H1 (cell line): ENCODE data around the gene ERCC6. TPM values are rescaled to one million over a fixed set of nuclear protein-coding genes. Genes with fewer than 3 reads are reported as not detected.

Experiments used
- CTCF ChIA-PET: fragments of 300-600 bp; sonication (Branson Sonifier 250); formaldehyde crosslinking; loops from one replicate; lab custom pipeline; 2021; ENCODE audit not compliant: partially characterized antibody; lab: Charles Lee
- POLR2A ChIA-PET: fragments of 300-600 bp; sonication (Branson Sonifier 250); formaldehyde crosslinking; loops from one replicate; lab custom pipeline; 2021; ENCODE audit warnings: inconsistent platforms; ENCODE audit not compliant: partially characterized antibody; lab: Charles Lee
- DNase-seq, 2 experiments: peaks; one replicate each; pipeline versions ENCODE4 v3.0.0 to v3.0.0-alpha.2; 2010 to 2022; ENCODE audit warnings: low spot score in 2 of 2, low read depth in 1 of 2, mixed read lengths in 1 of 2
- FAIRE-seq: peaks from 2 replicates; lab custom pipeline; 2011; peaks lifted over from hg19 to GRCh38; lab: Jason Lieb, UNC
- H2AFZ ChIP-seq: 2 replicates; pipeline ENCODE4 v1.8.1; 2012; ENCODE audit warnings: low read length, inconsistent platforms
- H2AK5ac ChIP-seq: 2 replicates; pipeline ENCODE4 v1.6.1; 2013; ENCODE audit warnings: low read depth, low read length
- H2BK120ac ChIP-seq: replicated peaks from 2 replicates; pipeline ENCODE3; 2013; ENCODE audit warnings: low read depth, low read length, inconsistent platforms
- H2BK12ac ChIP-seq: 2 replicates; pipeline ENCODE4 v1.6.1; 2013; ENCODE audit warnings: low read depth, low read length
- H2BK15ac ChIP-seq: 2 replicates; pipeline ENCODE4 v1.6.1; 2013; ENCODE audit warnings: low read length
- H2BK20ac ChIP-seq: 2 replicates; pipeline ENCODE4 v1.6.1; 2013; ENCODE audit warnings: low read length
- H2BK5ac ChIP-seq: 2 replicates; pipeline ENCODE4 v1.6.1; 2013; ENCODE audit warnings: low read depth, low read length
- H3K14ac ChIP-seq: 2 replicates; pipeline ENCODE4 v1.6.1; 2013; ENCODE audit warnings: inconsistent platforms; ENCODE audit not compliant: insufficient read length
- H3K18ac ChIP-seq: 2 replicates; pipeline ENCODE4 v1.6.1; 2013; ENCODE audit warnings: low read length; ENCODE audit errors: extremely low read depth
- H3K23ac ChIP-seq: 2 replicates; pipeline ENCODE4 v1.6.1; 2013; ENCODE audit warnings: inconsistent platforms; ENCODE audit not compliant: insufficient read length
- H3K23me2 ChIP-seq: 2 replicates; pipeline ENCODE4 v1.6.1; 2013; ENCODE audit warnings: low read depth, low read length
- H3K27ac ChIP-seq: 2 replicates; pipeline ENCODE4 v1.6.1; 2011; ENCODE audit warnings: low read depth, low read length, inconsistent platforms
- H3K27me3 ChIP-seq, 4 experiments: replicated peaks in 1 of 4; 1 replicate in 1 of 4; 2 replicates in 3 of 4; pipeline versions ENCODE4 v1.6.1 to v1.8.1; 2011 to 2013; ENCODE audit warnings: low read length in 3 of 4, mild to moderate bottlenecking in 3 of 4, inconsistent platforms in 2 of 4, mixed read lengths in 2 of 4, moderate library complexity in 1 of 4; ENCODE audit not compliant: control insufficient read depth in 3 of 4, insufficient read depth in 3 of 4; ENCODE audit errors: extremely low read depth in 1 of 4
- H3K36me3 ChIP-seq, 4 experiments: 2 replicates each; pipeline versions ENCODE4 v1.6.1 to v1.8.1; 2011 to 2013; ENCODE audit warnings: mild to moderate bottlenecking in 4 of 4, low read length in 3 of 4, moderate library complexity in 2 of 4, control low read depth in 1 of 4, inconsistent platforms in 1 of 4; ENCODE audit not compliant: insufficient read depth in 4 of 4, control insufficient read depth in 2 of 4
- H3K4ac ChIP-seq: replicated peaks from 2 replicates; pipeline ENCODE3; 2013; ENCODE audit warnings: low read length, low read depth, mixed read lengths, inconsistent platforms; ENCODE audit not compliant: insufficient read length
- H3K4me1 ChIP-seq, 4 experiments: replicated peaks in 1 of 4; 1 replicate in 1 of 4; 2 replicates in 3 of 4; pipeline versions ENCODE4 v1.6.1 to v1.8.1; 2011 to 2013; ENCODE audit warnings: low read length in 3 of 4, inconsistent platforms in 2 of 4, mixed read lengths in 1 of 4; ENCODE audit not compliant: insufficient read depth in 4 of 4, control insufficient read depth in 3 of 4
- H3K4me2 ChIP-seq, 2 experiments: 2 replicates each; pipeline versions ENCODE4 v1.6.1 to v1.8.1; 2011 to 2013; ENCODE audit warnings: low read depth in 2 of 2, low read length in 2 of 2, control low read depth in 1 of 2, inconsistent platforms in 1 of 2, mild to moderate bottlenecking in 1 of 2; ENCODE audit not compliant: insufficient read depth in 1 of 2
- H3K4me3 ChIP-seq, 4 experiments: fragments of 200-600, 300-600 bp in 1 of 4; sonication (generic), shearing (Covaris generic), sonication (Bioruptor Twin) in 1 of 4; 2 replicates each; pipeline versions ENCODE4 v1.5.1 to v1.8.1; 2011 to 2016; ENCODE audit warnings: low read length in 4 of 4, low read depth in 3 of 4, control low read depth in 2 of 4, inconsistent platforms in 2 of 4, mild to moderate bottlenecking in 2 of 4, mixed read lengths in 1 of 4, moderate library complexity in 1 of 4; ENCODE audit not compliant: insufficient read depth in 2 of 4; ENCODE audit errors: extremely low read depth in 1 of 4
- H3K56ac ChIP-seq: replicated peaks from 2 replicates; pipeline ENCODE3; 2013; ENCODE audit warnings: low read depth, mild to moderate bottlenecking, mixed read lengths, low read length, inconsistent platforms; ENCODE audit not compliant: insufficient read length
- H3K79me1 ChIP-seq: 2 replicates; pipeline ENCODE4 v1.6.1; 2013; ENCODE audit warnings: low read depth, low read length, control low read depth
- H3K79me2 ChIP-seq, 2 experiments: 2 replicates each; pipeline versions ENCODE4 v1.6.1 to v1.8.1; 2012 to 2013; ENCODE audit warnings: low read length in 2 of 2, mild to moderate bottlenecking in 2 of 2, inconsistent platforms in 1 of 2; ENCODE audit not compliant: insufficient read depth in 2 of 2, control insufficient read depth in 1 of 2
- H3K9ac ChIP-seq, 4 experiments: replicated peaks in 1 of 4; 1 replicate in 1 of 4; 2 replicates in 3 of 4; pipeline versions ENCODE4 v1.6.1 to v1.8.1; 2011 to 2013; ENCODE audit warnings: low read depth in 3 of 4, low read length in 3 of 4, control low read depth in 2 of 4, mild to moderate bottlenecking in 2 of 4, moderate library complexity in 2 of 4, inconsistent platforms in 1 of 4; ENCODE audit errors: extremely low read depth in 1 of 4
- H3K9me3 ChIP-seq, 2 experiments: 2 replicates each; pipeline versions ENCODE4 v1.6.1 to v1.8.1; 2012 to 2013; ENCODE audit warnings: mild to moderate bottlenecking in 2 of 2, moderate library complexity in 2 of 2, control low read depth in 1 of 2, inconsistent platforms in 1 of 2, low read depth in 1 of 2, low read length in 1 of 2, mixed read lengths in 1 of 2; ENCODE audit not compliant: insufficient read depth in 2 of 2
- H4K20me1 ChIP-seq, 2 experiments: replicated peaks in 1 of 2; 2 replicates each; pipeline versions ENCODE3 to v1.8.1; 2011 to 2013; ENCODE audit warnings: inconsistent platforms in 2 of 2, low read length in 2 of 2, mild to moderate bottlenecking in 1 of 2; ENCODE audit not compliant: insufficient read depth in 2 of 2, control insufficient read depth in 1 of 2
- H4K5ac ChIP-seq: 2 replicates; pipeline ENCODE4 v1.6.1; 2013; ENCODE audit warnings: low read length, low read depth, mixed read lengths, inconsistent platforms; ENCODE audit not compliant: insufficient read length
- H4K8ac ChIP-seq: 2 replicates; pipeline ENCODE4 v1.8.0; 2013; ENCODE audit warnings: mild to moderate bottlenecking, moderate library complexity, low read length, inconsistent platforms; ENCODE audit not compliant: insufficient read depth; ENCODE audit errors: extremely low read depth
- H4K91ac ChIP-seq: replicated peaks from 2 replicates; pipeline ENCODE3; 2013; ENCODE audit warnings: low read length, mixed read lengths, inconsistent platforms; ENCODE audit not compliant: insufficient read length
- CBX8 ChIP-seq: fragments of 300-800, 300-1000 bp; sonication (generic); IDR thresholded peaks from 2 replicates; pipeline ENCODE4 v1.7.1; 2016; ENCODE audit warnings: low read depth, low read length, borderline replicate concordance
- CHD1 ChIP-seq: IDR thresholded peaks from 2 replicates; pipeline ENCODE4 v1.6.1; 2012; ENCODE audit warnings: low read depth, low read length, improper control_type of control experiment
- EZH2 ChIP-seq: fragments of 200-600 bp; sonication (generic); IDR thresholded peaks from 2 replicates; pipeline ENCODE4 v1.7.1; 2012; ENCODE audit warnings: low read depth, mild to moderate bottlenecking, moderate library complexity, low read length, inconsistent platforms; ENCODE audit not compliant: severe bottlenecking
- FOSL1 ChIP-seq: IDR thresholded peaks from 2 replicates; pipeline ENCODE4 v1.6.1; 2011; ENCODE audit warnings: mild to moderate bottlenecking, low read depth, low read length, moderate library complexity; ENCODE audit not compliant: insufficient read depth
- GTF2F1 ChIP-seq: IDR thresholded peaks from 2 replicates; pipeline ENCODE4 v1.6.1; 2012; ENCODE audit warnings: low read depth, low read length, improper control_type of control experiment, borderline replicate concordance
- JUND ChIP-seq: IDR thresholded peaks from 2 replicates; pipeline ENCODE4 v1.6.1; 2011; ENCODE audit warnings: mild to moderate bottlenecking, improper control_type of control experiment, low read length
- RNF2 ChIP-seq: fragments of 200-900, 300-1000 bp; sonication (generic); IDR thresholded peaks from 2 replicates; pipeline ENCODE4 v1.7.1; 2016; ENCODE audit warnings: borderline replicate concordance, low read depth, mild to moderate bottlenecking, antibody characterized with exemption, low read length; ENCODE audit not compliant: poor library complexity, severe bottlenecking; ENCODE audit errors: missing control alignments
- SIN3A ChIP-seq, 2 experiments: IDR thresholded peaks in 1 of 2; conservative IDR thresholded peaks in 1 of 2; 2 replicates each; pipeline ENCODE4 v1.6.1; 2011 to 2012; ENCODE audit warnings: low read length in 2 of 2, improper control_type of control experiment in 1 of 2, low read depth in 1 of 2, mild to moderate bottlenecking in 1 of 2
- SIX5 ChIP-seq: IDR thresholded peaks from 2 replicates; pipeline ENCODE4 v1.6.1; 2011; ENCODE audit warnings: mild to moderate bottlenecking, low read depth, low read length
- TAF1 ChIP-seq: IDR thresholded peaks from 2 replicates; pipeline ENCODE4 v1.6.1; 2011; ENCODE audit warnings: mild to moderate bottlenecking, low read depth, low read length
- WGBS, 2 experiments: shearing (Covaris generic) in 1 of 2; methylation state at CpG; one replicate each; pipeline versions ENCODE4 v1.1.6 to v1.1.7; 2013 to 2015; ENCODE audit warnings: low lambda C conversion rate in 2 of 2, mixed read lengths in 2 of 2, inconsistent platforms in 1 of 2, low coverage in 1 of 2, missing lambda C conversion rate in 1 of 2; ENCODE audit not compliant: insufficient replicate concordance in 2 of 2, insufficient coverage in 1 of 2, insufficient read length in 1 of 2; ENCODE audit errors: extremely low coverage in 1 of 2, missing lambda C conversion rate in 1 of 2; 5-methylcytosine and 5-hydroxymethylcytosine counted together
- polyA plus RNA-seq, 7 experiments: library from polyadenylated mRNA; depleted of rRNA in 3 of 7; stranded (reverse) in 5 of 7; unstranded in 2 of 7; fragments of >200 nt in 5 of 7; fragments of 200-250 nt in 2 of 7; gene quantifications; 1 replicate in 5 of 7; 2 replicates in 1 of 7; 4 replicates in 1 of 7; pipeline versions ENCODE4 v1.2.1 to v1.2.3, GENCODE V29; 2011 to 2013; ENCODE audit warnings: missing spikeins in 2 of 7, mixed read lengths in 2 of 7
- total RNA-seq: library from RNA; stranded (reverse); fragmentation: NEBNext Ultra II Directional; extraction: Animal tissue kit (Norgen Biotek cat#: 25700); gene quantifications from 2 replicates; pipeline ENCODE4 v1.2.1, GENCODE V29; 2021
- TF ChIP-seq, protein P1 (sequence below): IDR thresholded peaks from 2 replicates; pipeline ENCODE4 v1.6.1; 2012; ENCODE audit warnings: low read length, inconsistent platforms

The ERCC6 gene
- total and polyA plus RNA-seq, 2 of the 8 experiments (the other 6 are each of a cell fraction or from before 2014, with no cell fraction given), result 4.1 to 11.9 TPM

DNA sequence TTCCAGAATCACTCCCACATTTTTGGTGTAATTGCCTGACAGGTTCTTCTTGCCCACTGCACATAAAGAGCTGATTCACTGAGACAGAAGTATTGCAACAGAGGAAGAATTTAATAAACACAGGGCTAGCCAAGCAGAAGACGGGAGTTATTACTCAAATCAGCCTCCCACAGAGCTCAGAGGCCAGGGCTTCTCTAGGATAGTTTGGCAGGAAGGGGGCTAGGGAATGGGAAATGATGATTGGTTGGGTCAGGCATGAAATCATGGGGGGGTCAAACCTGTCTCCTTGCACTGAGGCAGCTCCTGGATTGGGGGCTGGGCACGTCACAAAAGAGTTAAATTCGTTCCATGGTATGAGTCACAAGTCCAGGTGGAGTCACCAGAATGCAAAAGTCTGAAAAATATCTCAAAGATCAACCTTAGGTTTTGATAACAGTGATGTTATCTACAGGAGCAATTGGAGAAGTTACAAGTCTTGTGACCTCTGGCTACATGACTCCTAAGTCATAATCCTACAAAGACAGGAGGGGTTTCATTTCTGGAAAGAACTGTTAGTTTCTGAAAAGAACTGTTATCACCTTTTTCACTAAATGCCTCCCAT, 30.2 kb upstream of the ERCC6 start:
- no peak for FAIRE-seq
- no peak overlapping the region for H2BK5ac ChIP-seq
- no peak for TF ChIP-seq FOSL1
- TF ChIP-seq, protein P1, sequence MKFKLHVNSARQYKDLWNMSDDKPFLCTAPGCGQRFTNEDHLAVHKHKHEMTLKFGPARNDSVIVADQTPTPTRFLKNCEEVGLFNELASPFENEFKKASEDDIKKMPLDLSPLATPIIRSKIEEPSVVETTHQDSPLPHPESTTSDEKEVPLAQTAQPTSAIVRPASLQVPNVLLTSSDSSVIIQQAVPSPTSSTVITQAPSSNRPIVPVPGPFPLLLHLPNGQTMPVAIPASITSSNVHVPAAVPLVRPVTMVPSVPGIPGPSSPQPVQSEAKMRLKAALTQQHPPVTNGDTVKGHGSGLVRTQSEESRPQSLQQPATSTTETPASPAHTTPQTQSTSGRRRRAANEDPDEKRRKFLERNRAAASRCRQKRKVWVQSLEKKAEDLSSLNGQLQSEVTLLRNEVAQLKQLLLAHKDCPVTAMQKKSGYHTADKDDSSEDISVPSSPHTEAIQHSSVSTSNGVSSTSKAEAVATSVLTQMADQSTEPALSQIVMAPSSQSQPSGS, result no peak
- TF ChIP-seq TAF1, result no peak
- no peak for TF ChIP-seq SIN3A (conservative IDR thresholded peaks at IDR 0.05 in 1 of 2, IDR thresholded peaks at IDR 0.05 in 1 of 2; ENCODE audit: low read depth in 1 of 2, low read length in 2 of 2)
- no peak for TF ChIP-seq RNF2
- no peak for TF ChIP-seq GTF2F1
- TF ChIP-seq EZH2, result no peak
- no peak for TF ChIP-seq JUND
- TF ChIP-seq SIX5, result no peak
- no peak for TF ChIP-seq CHD1
- no peak for TF ChIP-seq CBX8

More for the DNA sequence above, 30.2 kb upstream of the ERCC6 start:
- no peak overlapping the region for H2BK15ac ChIP-seq
- no peak overlapping the region for H2AFZ ChIP-seq
- H2BK120ac ChIP-seq, result no peak overlapping the region
- POLR2A ChIA-PET, result no interaction called here
- H3K23me2 ChIP-seq, result no peaks in the 10 kb centered on the region
- H3K9ac ChIP-seq, result no peak overlapping the region
- H3K27me3 ChIP-seq, result no peaks in the 10 kb centered on the region
- no peak overlapping the region for H3K18ac ChIP-seq
- H3K27ac ChIP-seq, result no peak overlapping the region
- no peak overlapping the region for H4K8ac ChIP-seq
- CTCF ChIA-PET, result no interaction called here
- H3K4ac ChIP-seq, result no peak overlapping the region
- 0 out of 4 replicates have a peak, but pooled peaks cover 0 to 4% of the 10 kb centered on the region in 2 experiments for H3K9me3 ChIP-seq
- no peak overlapping the region for H2AK5ac ChIP-seq
- no peak overlapping the region for H3K14ac ChIP-seq
- H2BK12ac ChIP-seq, result no peak overlapping the region
- no peaks in the 10 kb centered on the region for H4K20me1 ChIP-seq
- H3K79me2 ChIP-seq, result no peaks in the 10 kb centered on the region
- no peak overlapping the region for H3K56ac ChIP-seq
- H4K91ac ChIP-seq, result no peak overlapping the region
- H3K4me1 ChIP-seq, result no peaks in the 10 kb centered on the region
- H2BK20ac ChIP-seq, result no peak overlapping the region
- no peak overlapping the region for H3K4me2 ChIP-seq
- WGBS, 2 experiments, result 84% methylated on average over 3 of the region's 3 CpGs; no CpG with 5 or more reads in 1 of the 2 experiments
- no peak overlapping the region for H4K5ac ChIP-seq
- H3K4me3 ChIP-seq, result no peak overlapping the region
- H3K36me3 ChIP-seq, result no peaks in the 10 kb centered on the region
- DNase-seq, result no peak
- no peaks in the 10 kb centered on the region for H3K79me1 ChIP-seq
- no peak overlapping the region for H3K23ac ChIP-seq
